Transverse colon (tissue), 3 donors: ENCODE results near the gene STARD3.

Source experiments
- CTCF ChIP-seq, 5 experiments: fragments of 200-600 bp in 3 of 5; fragments of 450-650 bp in 2 of 5; sonication (generic) in 3 of 5; IDR thresholded peaks; 1 replicate in 2 of 5; 2 replicates in 3 of 5; pipeline ENCODE4 v1.5.1; 2016 to 2017; ENCODE audit warnings: antibody characterized with exemption in 5 of 5, inconsistent platforms in 3 of 5, mild to moderate bottlenecking in 2 of 5, moderate library complexity in 1 of 5
- EP300 ChIP-seq: sonication (generic); formaldehyde crosslinking; IDR thresholded peaks from one replicate; pipeline ENCODE4 v1.6.1; 2017; ENCODE audit warnings: antibody characterized with exemption, low read depth

GRCh38 chr17:39626171-39627046, 10.5 kb upstream of the STARD3 start, which contains the start of gene PPP1R1B:
- TF ChIP-seq EP300 (no peak), CTCF (IDR thresholded peaks at IDR 0.05) (no peak)
